SK-N-SH treated with all-trans-retinoic acid at 6 μM for 48 hours (cell line): ENCODE measurements around the gene C12orf57.
A peak's percentile ranks its signal among the peaks of the same experiment; 100 is the strongest.

ENCODE experiments used
- ATAC-seq: fragments of 200-7000 bp; cut with Tn5 transposase; 3 replicates; pipeline ENCODE4 v1.9.1; 2020; ENCODE audit warnings: mild to moderate bottlenecking, moderate library complexity
- BACH2 ChIP-seq: fragments of 250-450 bp; sonication (Bioruptor Pico); IDR thresholded peaks from 2 replicates; pipeline ENCODE4 v1.9.0; 2021; ENCODE audit warnings: mild to moderate bottlenecking, borderline replicate concordance
- CREB5 ChIP-seq: fragments of 250-450 bp; sonication (Bioruptor Pico); IDR thresholded peaks from 2 replicates; pipeline ENCODE4 v1.5.1; 2020; ENCODE audit warnings: low read depth, mild to moderate bottlenecking, moderate library complexity
- CSDC2 ChIP-seq: fragments of 250-450 bp; sonication (Bioruptor Pico); IDR thresholded peaks from 2 replicates; pipeline ENCODE4 v1.5.0; 2020; ENCODE audit warnings: mild to moderate bottlenecking, moderate library complexity
- ESRRG ChIP-seq: fragments of 250-450 bp; sonication (Bioruptor Pico); IDR thresholded peaks from 2 replicates; pipeline ENCODE4 v1.6.1; 2021; ENCODE audit warnings: mild to moderate bottlenecking
- GLIS3 ChIP-seq: fragments of 250-450 bp; sonication (Bioruptor Pico); IDR thresholded peaks from 2 replicates; pipeline ENCODE4 v1.5.0; 2020; ENCODE audit warnings: mild to moderate bottlenecking, moderate library complexity
- ISL1 ChIP-seq: fragments of 250-450 bp; sonication (Bioruptor Pico); IDR thresholded peaks from 2 replicates; pipeline ENCODE4 v2.1.2; 2022; ENCODE audit warnings: mild to moderate bottlenecking, moderate library complexity
- OSR1 ChIP-seq: fragments of 250-450 bp; sonication (Bioruptor Pico); IDR thresholded peaks from 2 replicates; pipeline ENCODE4 v1.8.0; 2022; ENCODE audit warnings: moderate library complexity, mild to moderate bottlenecking, inconsistent platforms
- PATZ1 ChIP-seq: fragments of 250-450 bp; sonication (Bioruptor Pico); IDR thresholded peaks from 2 replicates; pipeline ENCODE4 v1.8.0; 2020; ENCODE audit warnings: mild to moderate bottlenecking, moderate library complexity, borderline replicate concordance
- POU6F1 ChIP-seq: fragments of 250-450 bp; sonication (Bioruptor Pico); IDR thresholded peaks from 2 replicates; pipeline ENCODE4 v1.8.0; 2021; ENCODE audit warnings: low read depth, mild to moderate bottlenecking, moderate library complexity, borderline replicate concordance
- PPARA ChIP-seq: fragments of 250-450 bp; sonication (Bioruptor Pico); IDR thresholded peaks from 2 replicates; pipeline ENCODE4 v1.5.0; 2020; ENCODE audit warnings: mild to moderate bottlenecking, borderline replicate concordance
- RARB ChIP-seq: fragments of 250-450 bp; sonication (Bioruptor Pico); IDR thresholded peaks from 2 replicates; pipeline ENCODE4 v1.8.0; 2021; ENCODE audit warnings: mild to moderate bottlenecking, moderate library complexity
- SNAI2 ChIP-seq: fragments of 250-450 bp; sonication (Bioruptor Pico); IDR thresholded peaks from 2 replicates; pipeline ENCODE4 v1.5.0; 2020; ENCODE audit warnings: mild to moderate bottlenecking, moderate library complexity
- TCF4 ChIP-seq: fragments of 250-450 bp; sonication (Bioruptor Pico); IDR thresholded peaks from 2 replicates; pipeline ENCODE4 v1.8.0; 2021; ENCODE audit warnings: mild to moderate bottlenecking, moderate library complexity, borderline replicate concordance
- TOX ChIP-seq: fragments of 250-450 bp; sonication (Bioruptor Pico); IDR thresholded peaks from 2 replicates; pipeline ENCODE4 v1.8.0; 2021; ENCODE audit warnings: mild to moderate bottlenecking, moderate library complexity, borderline replicate concordance
- ZFP3 ChIP-seq: fragments of 250-450 bp; sonication (Bioruptor Pico); IDR thresholded peaks from 2 replicates; pipeline ENCODE4 v1.5.0; 2020; ENCODE audit warnings: mild to moderate bottlenecking, moderate library complexity
- ZFP30 ChIP-seq: fragments of 450-650 bp; formaldehyde crosslinking; IDR thresholded peaks from 2 replicates; pipeline ENCODE4 v1.5.0; 2022; ENCODE audit warnings: mild to moderate bottlenecking, moderate library complexity
- ZNF8 ChIP-seq: fragments of 450-650 bp; formaldehyde crosslinking; IDR thresholded peaks from 2 replicates; pipeline ENCODE4 v1.5.0; 2020; ENCODE audit warnings: mild to moderate bottlenecking, moderate library complexity
- TF ChIP-seq, protein P1 (sequence below): fragments of 250-450 bp; sonication (Bioruptor Pico); IDR thresholded peaks from 2 replicates; pipeline ENCODE4 v1.5.0; 2020; ENCODE audit warnings: mild to moderate bottlenecking, moderate library complexity

The C12orf57 gene

DNA sequence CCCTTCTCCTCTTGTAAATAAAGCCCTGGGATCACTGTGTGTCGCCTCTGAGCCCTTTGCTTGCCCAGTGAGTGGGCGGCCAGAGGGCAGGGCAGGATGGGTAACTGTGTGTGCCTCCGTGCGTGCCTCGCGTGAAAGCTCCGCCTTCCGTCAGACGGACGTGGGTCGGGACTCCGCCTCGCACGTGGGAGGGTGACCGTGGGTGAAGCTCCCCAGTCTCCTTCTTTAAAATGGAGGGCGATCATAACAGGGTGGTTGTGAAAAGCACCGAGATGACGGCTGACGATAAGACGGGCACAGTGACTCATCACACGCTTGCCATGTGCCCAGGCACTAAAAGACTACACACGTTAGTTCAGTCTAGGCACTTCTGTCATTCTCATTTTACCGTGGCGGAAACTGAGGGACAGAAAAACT, 17.5 kb downstream of the C12orf57 start:
- no peak for TF ChIP-seq ESRRG (CRISPR knock-in tag)
- TF ChIP-seq TCF4 (CRISPR knock-in tag), result no peak
- TF ChIP-seq CSDC2 (CRISPR knock-in tag), result no peak
- TF ChIP-seq ISL1 (CRISPR knock-in tag), result no peak
- TF ChIP-seq ZNF8 (CRISPR knock-in tag), result no peak
- TF ChIP-seq CREB5 (CRISPR knock-in tag), result no peak
- TF ChIP-seq PPARA (CRISPR knock-in tag), result no peak
- TF ChIP-seq ZFP30, result no peak
- no peak for TF ChIP-seq RARB (CRISPR knock-in tag)
- TF ChIP-seq ZFP3 (CRISPR knock-in tag), result no peak
- TF ChIP-seq GLIS3 (CRISPR knock-in tag), result no peak
- no peak for TF ChIP-seq PATZ1 (CRISPR knock-in tag)
- TF ChIP-seq, protein P1, sequence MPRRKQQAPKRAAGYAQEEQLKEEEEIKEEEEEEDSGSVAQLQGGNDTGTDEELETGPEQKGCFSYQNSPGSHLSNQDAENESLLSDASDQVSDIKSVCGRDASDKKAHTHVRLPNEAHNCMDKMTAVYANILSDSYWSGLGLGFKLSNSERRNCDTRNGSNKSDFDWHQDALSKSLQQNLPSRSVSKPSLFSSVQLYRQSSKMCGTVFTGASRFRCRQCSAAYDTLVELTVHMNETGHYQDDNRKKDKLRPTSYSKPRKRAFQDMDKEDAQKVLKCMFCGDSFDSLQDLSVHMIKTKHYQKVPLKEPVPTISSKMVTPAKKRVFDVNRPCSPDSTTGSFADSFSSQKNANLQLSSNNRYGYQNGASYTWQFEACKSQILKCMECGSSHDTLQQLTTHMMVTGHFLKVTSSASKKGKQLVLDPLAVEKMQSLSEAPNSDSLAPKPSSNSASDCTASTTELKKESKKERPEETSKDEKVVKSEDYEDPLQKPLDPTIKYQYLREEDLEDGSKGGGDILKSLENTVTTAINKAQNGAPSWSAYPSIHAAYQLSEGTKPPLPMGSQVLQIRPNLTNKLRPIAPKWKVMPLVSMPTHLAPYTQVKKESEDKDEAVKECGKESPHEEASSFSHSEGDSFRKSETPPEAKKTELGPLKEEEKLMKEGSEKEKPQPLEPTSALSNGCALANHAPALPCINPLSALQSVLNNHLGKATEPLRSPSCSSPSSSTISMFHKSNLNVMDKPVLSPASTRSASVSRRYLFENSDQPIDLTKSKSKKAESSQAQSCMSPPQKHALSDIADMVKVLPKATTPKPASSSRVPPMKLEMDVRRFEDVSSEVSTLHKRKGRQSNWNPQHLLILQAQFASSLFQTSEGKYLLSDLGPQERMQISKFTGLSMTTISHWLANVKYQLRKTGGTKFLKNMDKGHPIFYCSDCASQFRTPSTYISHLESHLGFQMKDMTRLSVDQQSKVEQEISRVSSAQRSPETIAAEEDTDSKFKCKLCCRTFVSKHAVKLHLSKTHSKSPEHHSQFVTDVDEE, result no peak
- no peak for TF ChIP-seq SNAI2 (CRISPR knock-in tag)
- TF ChIP-seq POU6F1 (CRISPR knock-in tag), result no peak
- TF ChIP-seq, all 23 proteins: peak for 0
- no peak for ATAC-seq

DNA sequence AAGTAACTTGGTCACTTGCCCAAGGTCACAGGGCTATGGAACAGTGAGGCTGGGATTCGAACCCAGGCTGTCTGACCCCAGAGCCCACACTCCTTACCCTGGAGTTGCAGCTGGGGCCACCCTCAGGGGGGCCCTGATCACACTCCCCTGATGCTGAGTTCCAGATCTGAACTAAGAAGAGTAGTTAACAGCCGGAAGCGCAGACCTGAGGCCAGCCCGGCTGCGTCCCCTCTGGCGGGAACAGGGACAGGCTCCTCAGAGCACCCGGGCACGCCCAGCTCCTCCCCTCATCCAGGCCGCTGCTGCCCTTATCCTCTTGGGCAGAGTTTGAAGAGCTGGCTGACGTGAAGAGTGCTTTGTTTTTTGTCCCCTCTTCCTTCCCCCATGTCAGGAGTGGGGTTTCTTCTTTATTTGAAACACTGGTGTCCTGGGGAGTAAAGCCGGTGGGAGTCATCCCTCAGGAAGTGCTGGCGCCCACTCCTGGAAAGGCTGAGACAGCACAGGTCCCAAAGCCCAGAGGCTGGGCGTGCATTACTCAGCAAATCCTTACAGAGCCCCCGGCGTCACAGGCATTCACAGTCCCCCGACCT, 18.0 kb downstream of the C12orf57 start:
- ATAC-seq, result peak; percentile 72
- no peak for TF ChIP-seq ZFP3 (CRISPR knock-in tag)
- no peak for TF ChIP-seq TOX
- no peak for TF ChIP-seq RARB (CRISPR knock-in tag)
- TF ChIP-seq ZNF8 (CRISPR knock-in tag), result no peak
- no peak for TF ChIP-seq OSR1 (CRISPR knock-in tag)
- no peak for TF ChIP-seq GLIS3 (CRISPR knock-in tag)
- TF ChIP-seq POU6F1 (CRISPR knock-in tag), result no peak
- TF ChIP-seq PPARA (CRISPR knock-in tag), result no peak
- no peak for TF ChIP-seq ESRRG (CRISPR knock-in tag)
- TF ChIP-seq, protein P1, result no peak
- TF ChIP-seq SNAI2 (CRISPR knock-in tag), result no peak
- TF ChIP-seq BACH2 (CRISPR knock-in tag), result no peak
